LNCAP (cell line): ENCODE measurements around the gene DPYD.

Source experiments
- CTCF ChIP-seq: fragments of 450-650 bp; IDR thresholded peaks from 2 replicates; pipeline ENCODE4 v1.5.1; 2017; ENCODE audit warnings: mild to moderate bottlenecking

The DPYD gene

DNA sequence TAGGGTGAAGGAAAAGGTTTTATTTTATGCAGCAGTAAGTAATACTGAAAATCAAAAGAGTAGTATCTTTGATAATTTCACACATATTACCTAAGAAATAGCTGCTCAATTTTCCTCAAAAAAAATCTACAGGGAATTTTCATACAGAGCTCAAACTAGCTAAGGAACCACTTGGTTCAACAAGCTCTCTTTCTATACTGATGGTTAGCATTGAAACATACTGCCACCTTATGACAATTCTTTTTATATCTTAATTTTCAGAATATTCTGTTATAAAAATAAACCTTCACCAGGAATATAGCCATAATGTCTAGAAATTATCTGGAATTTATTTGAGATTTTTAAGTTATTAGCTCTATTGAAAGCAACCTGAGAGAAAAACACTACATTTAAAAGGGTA lies 142.1 kb downstream of the DPYD start:
- TF ChIP-seq CTCF: no peak

- no peak for TF ChIP-seq CTCF
These were observed 150.5 kb downstream of the DPYD start for GRCh38 chr1:97770376-97770775.

DNA sequence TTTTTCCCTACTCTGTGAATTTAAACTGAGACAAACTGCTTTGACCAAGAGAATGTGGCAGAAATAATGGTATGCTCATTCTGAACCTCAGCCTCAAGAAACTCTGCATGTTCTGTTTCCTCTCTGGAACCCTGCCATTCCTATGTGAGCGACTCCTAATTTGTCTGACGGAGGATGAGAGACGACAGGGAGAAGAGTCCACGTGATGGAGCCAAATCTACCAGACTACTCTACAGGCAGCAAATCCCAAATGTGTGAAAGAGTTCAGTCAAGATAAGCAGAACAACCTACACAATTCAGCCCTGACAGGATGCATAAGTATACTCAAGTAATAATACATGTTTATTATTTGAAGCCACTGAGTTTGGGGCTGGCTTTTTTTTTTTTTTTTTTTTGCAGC lies 153.5 kb downstream of the DPYD start:
- no peak for TF ChIP-seq CTCF

DNA sequence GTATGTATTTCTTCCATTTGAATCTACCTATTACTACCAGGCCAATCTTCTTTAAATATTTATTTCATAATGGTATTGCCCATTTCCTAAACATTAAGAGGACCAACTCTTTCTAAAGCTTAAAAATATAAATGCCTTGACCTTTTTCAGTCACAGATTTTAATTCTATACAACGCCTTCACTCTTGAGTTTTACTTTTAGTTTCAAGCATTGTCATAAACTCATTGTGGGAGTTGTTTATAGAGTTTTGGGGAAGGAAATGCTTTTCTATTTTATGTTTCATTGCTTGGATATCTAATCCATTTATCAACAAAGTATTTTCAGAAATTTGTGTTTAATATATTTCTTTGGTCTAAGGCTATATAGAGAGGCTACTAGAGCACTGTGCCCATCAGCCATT lies 155.8 kb downstream of the DPYD start:
- no peak for TF ChIP-seq CTCF

DNA sequence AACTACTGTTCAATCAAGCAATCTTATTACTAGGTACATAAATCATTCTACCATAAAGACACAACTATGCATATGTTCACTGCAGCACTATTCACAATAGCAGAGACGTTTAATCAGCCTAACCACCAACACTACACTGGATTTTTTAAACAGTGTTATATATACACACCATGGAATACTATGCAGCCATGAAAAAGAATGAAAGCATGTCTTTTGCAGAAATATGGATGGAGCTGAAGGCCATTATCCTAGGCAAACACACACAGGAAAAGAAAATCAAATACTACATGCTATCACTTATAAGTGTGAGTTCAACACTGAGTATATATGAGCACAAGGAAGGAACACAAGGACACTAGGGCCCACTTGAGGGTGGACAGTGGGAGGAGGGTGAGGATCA lies 159.2 kb downstream of the DPYD start:
- TF ChIP-seq CTCF: no peak

GRCh38 chr1:97759078-97759477 lies 161.8 kb downstream of the DPYD start:
- no peak for TF ChIP-seq CTCF

DNA sequence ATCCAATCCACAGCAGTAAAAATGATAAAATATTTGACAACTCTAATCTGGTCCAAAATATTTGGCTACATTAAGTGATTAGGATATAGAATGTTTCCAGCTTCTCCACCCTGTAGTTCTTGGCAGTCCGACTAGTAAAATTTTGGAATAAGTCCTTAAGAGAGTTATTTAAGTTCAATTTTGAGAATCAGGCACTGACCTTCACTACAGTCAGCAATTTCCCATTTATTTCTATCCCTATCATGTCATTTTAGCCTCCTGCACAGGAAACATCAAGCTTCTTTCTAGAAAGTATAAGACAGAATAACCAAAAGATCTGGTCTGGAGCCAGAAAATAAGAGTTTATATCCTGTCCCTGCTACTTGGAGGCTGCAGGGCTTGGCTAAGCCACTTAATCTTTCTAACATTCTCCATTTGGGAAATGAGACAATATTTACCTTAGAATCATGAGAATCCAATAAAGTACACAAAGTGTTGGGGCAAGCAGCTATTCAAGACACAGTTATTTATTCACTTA lies 162.2 kb downstream of the DPYD start:
- TF ChIP-seq CTCF: no peak

DNA sequence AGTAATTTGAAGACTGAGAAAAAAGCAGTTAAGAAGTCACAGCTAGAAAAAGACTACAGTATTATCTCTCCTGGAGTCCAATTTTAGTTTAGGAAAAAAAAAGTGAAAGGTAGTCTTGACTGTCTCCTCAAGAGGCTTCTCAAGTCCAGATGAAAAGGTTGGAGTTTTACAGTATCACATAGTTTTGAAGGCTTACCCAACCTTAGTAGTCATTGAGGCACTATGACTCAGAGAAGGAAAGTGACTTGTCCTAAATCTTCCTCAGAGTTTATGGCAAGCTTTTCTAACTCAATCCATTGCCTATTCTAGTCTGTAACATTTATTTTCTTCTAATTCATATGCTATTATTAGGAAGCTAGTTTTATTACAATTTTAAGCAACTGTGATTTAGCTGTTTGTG lies 174.9 kb downstream of the DPYD start:
- no peak for TF ChIP-seq CTCF
